HEK293 (cell line): ENCODE results near the gene HRK.

Experiments used
- PRDM2 ChIP-seq: fragments of 450-650 bp; formaldehyde crosslinking; IDR thresholded peaks from 2 replicates; pipeline ENCODE4 v1.5.1; 2016; ENCODE audit warnings: missing biosample characterization, missing genetic modification characterization, borderline replicate concordance
- ZBTB10 ChIP-seq: fragments of 450-650 bp; formaldehyde crosslinking; IDR thresholded peaks from 2 replicates; pipeline ENCODE4 v1.5.1; 2016; ENCODE audit warnings: missing biosample characterization, missing genetic modification characterization
- ZBTB48 ChIP-seq: fragments of 450-650 bp; formaldehyde crosslinking; IDR thresholded peaks from 2 replicates; pipeline ENCODE4 v1.5.1; 2016; ENCODE audit warnings: missing biosample characterization, missing genetic modification characterization
- ZBTB6 ChIP-seq: fragments of 450-650 bp; formaldehyde crosslinking; IDR thresholded peaks from 2 replicates; pipeline ENCODE4 v1.5.1; 2017; ENCODE audit warnings: missing biosample characterization, missing genetic modification characterization
- ZFP3 ChIP-seq: fragments of 450-650 bp; formaldehyde crosslinking; IDR thresholded peaks from 2 replicates; pipeline ENCODE4 v1.5.1; 2016; ENCODE audit warnings: low read depth, missing biosample characterization, missing genetic modification characterization
- ZFP37 ChIP-seq: fragments of 450-650 bp; formaldehyde crosslinking; IDR thresholded peaks from 2 replicates; pipeline ENCODE4 v1.5.1; 2016; ENCODE audit warnings: missing biosample characterization, missing genetic modification characterization
- ZNF121 ChIP-seq: fragments of 450-650 bp; formaldehyde crosslinking; IDR thresholded peaks from 2 replicates; pipeline ENCODE4 v1.5.1; 2016; ENCODE audit warnings: missing biosample characterization, missing genetic modification characterization
- ZNF140 ChIP-seq: fragments of 450-650 bp; formaldehyde crosslinking; IDR thresholded peaks from 2 replicates; pipeline ENCODE4 v1.5.1; 2016; ENCODE audit warnings: missing biosample characterization, missing genetic modification characterization
- ZNF175 ChIP-seq: fragments of 450-650 bp; formaldehyde crosslinking; IDR thresholded peaks from 2 replicates; pipeline ENCODE4 v1.5.1; 2016; ENCODE audit warnings: missing biosample characterization, missing genetic modification characterization
- ZNF362 ChIP-seq: fragments of 450-650 bp; formaldehyde crosslinking; IDR thresholded peaks from 2 replicates; pipeline ENCODE4 v1.5.1; 2016; ENCODE audit warnings: missing biosample characterization, missing genetic modification characterization
- ZNF391 ChIP-seq: fragments of 450-650 bp; formaldehyde crosslinking; IDR thresholded peaks from 2 replicates; pipeline ENCODE4 v1.5.1; 2016; ENCODE audit warnings: low read depth, missing biosample characterization, missing genetic modification characterization, borderline replicate concordance
- ZNF423 ChIP-seq: fragments of 450-650 bp; formaldehyde crosslinking; IDR thresholded peaks from 2 replicates; pipeline ENCODE4 v1.5.1; 2016; ENCODE audit warnings: missing biosample characterization, missing genetic modification characterization
- ZNF521 ChIP-seq: fragments of 450-650 bp; formaldehyde crosslinking; IDR thresholded peaks from 2 replicates; pipeline ENCODE4 v1.5.1; 2017; ENCODE audit warnings: missing biosample characterization, mild to moderate bottlenecking, missing genetic modification characterization
- ZNF544 ChIP-seq: fragments of 450-650 bp; formaldehyde crosslinking; IDR thresholded peaks from 2 replicates; pipeline ENCODE4 v1.5.0; 2017; ENCODE audit warnings: missing biosample characterization, missing genetic modification characterization
- ZNF639 ChIP-seq: fragments of 450-650 bp; formaldehyde crosslinking; IDR thresholded peaks from 2 replicates; pipeline ENCODE4 v1.5.1; 2016; ENCODE audit warnings: missing biosample characterization, missing genetic modification characterization
- ZNF645 ChIP-seq: fragments of 450-650 bp; formaldehyde crosslinking; IDR thresholded peaks from 2 replicates; pipeline ENCODE4; 2016; ENCODE audit warnings: missing biosample characterization, missing genetic modification characterization
- ZNF707 ChIP-seq: fragments of 450-650 bp; formaldehyde crosslinking; IDR thresholded peaks from 2 replicates; pipeline ENCODE4 v1.5.1; 2016; ENCODE audit warnings: missing biosample characterization, missing genetic modification characterization
- ZNF768 ChIP-seq: fragments of 450-650 bp; formaldehyde crosslinking; IDR thresholded peaks from 2 replicates; pipeline ENCODE4 v1.5.1; 2018; ENCODE audit warnings: missing biosample characterization, mild to moderate bottlenecking, missing genetic modification characterization
- ZSCAN18 ChIP-seq: fragments of 450-650 bp; formaldehyde crosslinking; IDR thresholded peaks from 2 replicates; pipeline ENCODE4 v1.5.1; 2016; ENCODE audit warnings: missing biosample characterization, missing genetic modification characterization
- ZSCAN4 ChIP-seq: fragments of 450-650 bp; formaldehyde crosslinking; IDR thresholded peaks from 2 replicates; pipeline ENCODE4 v1.5.1; 2017; ENCODE audit warnings: missing biosample characterization, missing genetic modification characterization

HRK gene

GRCh38 chr12:116922194-116922897, 41.1 kb upstream of the HRK start (continued):
- TF ChIP-seq PRDM2 (tag by site-specific recombination) (no peak), ZNF645 (tag by site-specific recombination) (no peak), ZBTB48 (no peak), ZNF521 (no peak), ZBTB10 (tag by site-specific recombination) (no peak), ZFP3 (tag by site-specific recombination) (no peak), ZBTB6 (no peak), ZNF362 (no peak), ZNF768 (tag by site-specific recombination) (no peak), ZNF423 (tag by site-specific recombination) (no peak), ZNF140 (no peak), ZNF639 (tag by site-specific recombination) (no peak), ZNF707 (tag by site-specific recombination) (no peak), ZNF391 (tag by site-specific recombination) (peak; percentile 22; the same call in 1 of the 2 replicates), ZNF121 (tag by site-specific recombination) (no peak), ZNF175 (tag by site-specific recombination) (no peak), ZSCAN4 (tag by site-specific recombination) (peak; percentile 48), ZFP37 (tag by site-specific recombination) (no peak), ZNF544 (tag by site-specific recombination) (no peak), ZSCAN18 (no peak)
